ENCODE results near the gene S100A1.

The S100A1 gene

GRCh38 chr1:153659656-153660055 lies 31.4 kb downstream of the S100A1 start:
- no peaks in the 10 kb centered on the region for H3K27me3 ChIP-seq (ENCODE audit: insufficient read depth, poor library complexity, severe bottlenecking)
- no peak for TF ChIP-seq GABPA (IDR thresholded peaks at IDR 0.05; ENCODE audit: low read depth)
- no peak for TF ChIP-seq SPI1 (IDR thresholded peaks at IDR 0.05; ENCODE audit: borderline replicate concordance, low read depth)
- TF ChIP-seq POLR2AphosphoS5 (IDR thresholded peaks at IDR 0.05; ENCODE audit: low read depth): no peak
- TF ChIP-seq CTCF (IDR thresholded peaks at IDR 0.05; ENCODE audit: insufficient read depth, low read length): no peak
- no peak for TF ChIP-seq REST (IDR thresholded peaks at IDR 0.05; ENCODE audit: insufficient replicate concordance, low read depth)
- H3K27ac ChIP-seq (replicated peaks): no peak overlapping the region
- peak overlapping the region; percentile 86 for H3K4me3 ChIP-seq (replicated peaks; ENCODE audit: insufficient read depth, low read length)
- DNase-seq (ENCODE audit: low read depth in 1 of 2, low spot score in 1 of 2): no peak

- Histone ChIP-seq H3K4me3 (replicated peaks; ENCODE audit: insufficient read depth, low read length) (no peak overlapping the region), H3K27me3 (ENCODE audit: insufficient read depth, poor library complexity, severe bottlenecking) (no peaks in the 10 kb centered on the region), H3K27ac (replicated peaks) (no peak overlapping the region)
- TF ChIP-seq CTCF (IDR thresholded peaks at IDR 0.05; ENCODE audit: insufficient read depth, low read length): no peak
- TF ChIP-seq POLR2AphosphoS5 (IDR thresholded peaks at IDR 0.05; ENCODE audit: low read depth): peak; percentile 62; the same call in 1 of the 2 replicates
- TF ChIP-seq GABPA (IDR thresholded peaks at IDR 0.05; ENCODE audit: low read depth): no peak
- DNase-seq (ENCODE audit: low read depth in 1 of 2, low spot score in 1 of 2): no peak
Measured at GRCh38 chr1:153661111-153661708, 33.0 kb downstream of the S100A1 start.

- no peak for DNase-seq (ENCODE audit: low read depth in 1 of 2, low spot score in 1 of 2)
- H3K4me3 ChIP-seq (replicated peaks; ENCODE audit: insufficient read depth, low read length): no peak overlapping the region
- no peaks in the 10 kb centered on the region for H3K27me3 ChIP-seq (ENCODE audit: insufficient read depth, poor library complexity, severe bottlenecking)
- TF ChIP-seq CTCF (IDR thresholded peaks at IDR 0.05; ENCODE audit: insufficient read depth, low read length) (no peak), REST (IDR thresholded peaks at IDR 0.05; ENCODE audit: insufficient replicate concordance, low read depth) (no peak), SPI1 (IDR thresholded peaks at IDR 0.05; ENCODE audit: borderline replicate concordance, low read depth) (no peak), GABPA (IDR thresholded peaks at IDR 0.05; ENCODE audit: low read depth) (no peak), POLR2AphosphoS5 (IDR thresholded peaks at IDR 0.05; ENCODE audit: low read depth) (no peak)
- no peak overlapping the region for H3K27ac ChIP-seq (replicated peaks)
Measured at GRCh38 chr1:153662269-153662668, 34.0 kb downstream of the S100A1 start.

- Histone ChIP-seq H3K27ac (replicated peaks) (0 out of 2 replicates have a peak overlapping the region, but pooled peaks have one; percentile 13), H3K4me3 (replicated peaks; ENCODE audit: insufficient read depth, low read length) (no peak overlapping the region), H3K27me3 (ENCODE audit: insufficient read depth, poor library complexity, severe bottlenecking) (no peaks in the 10 kb centered on the region)
- TF ChIP-seq POLR2AphosphoS5 (IDR thresholded peaks at IDR 0.05; ENCODE audit: low read depth) (no peak), CTCF (IDR thresholded peaks at IDR 0.05; ENCODE audit: insufficient read depth, low read length) (no peak), REST (IDR thresholded peaks at IDR 0.05; ENCODE audit: insufficient replicate concordance, low read depth) (no peak), SPI1 (IDR thresholded peaks at IDR 0.05; ENCODE audit: borderline replicate concordance, low read depth) (no peak), GABPA (IDR thresholded peaks at IDR 0.05; ENCODE audit: low read depth) (no peak)
- DNase-seq (ENCODE audit: low read depth in 1 of 2, low spot score in 1 of 2): peak in 1 of 2 experiments; percentile 72
Measured at GRCh38 chr1:153663211-153663610, 35.0 kb downstream of the S100A1 start.
